Heart right ventricle (tissue), 16 donors: ENCODE measurements around the gene FREM2. TPM values are rescaled to one million over a fixed set of nuclear protein-coding genes. Genes with fewer than 3 reads are reported as not detected.

ENCODE experiments used
- ATAC-seq, 8 donors: fragments of 200-7000 bp; cut with Tn5 transposase; one replicate each; pipeline ENCODE4 v1.9.1; 2020; ENCODE audit warnings: mild to moderate bottlenecking in 8 of 8, moderate library complexity in 8 of 8, moderate number of reproducible peaks in 1 of 8
- DNase-seq, 2 donors: peaks; one replicate each; pipeline ENCODE4 v3.0.0-alpha.2; 2020
- H3K27ac ChIP-seq, 10 donors: fragments of 200-600 bp; sonication (generic) in 2 of 10; one replicate each; pipeline versions ENCODE4 v1.5.0 to v1.8.0; 2020 to 2022; ENCODE audit warnings: mild to moderate bottlenecking in 3 of 10
- H3K27me3 ChIP-seq, 7 donors: fragments of 200-600 bp; one replicate each; pipeline ENCODE4 v1.8.0; 2021 to 2022; ENCODE audit warnings: mild to moderate bottlenecking in 2 of 7
- H3K36me3 ChIP-seq, 9 donors: fragments of 200-600 bp; sonication (generic) in 1 of 9; one replicate each; pipeline versions ENCODE4 v1.5.0 to v1.8.0; 2020 to 2022; ENCODE audit warnings: mild to moderate bottlenecking in 2 of 9
- H3K4me1 ChIP-seq, 9 donors: fragments of 200-600 bp; sonication (generic) in 1 of 9; one replicate each; pipeline versions ENCODE4 v1.5.0 to v1.8.0; 2020 to 2022; ENCODE audit warnings: mild to moderate bottlenecking in 4 of 9
- H3K4me3 ChIP-seq, 10 donors: fragments of 200-600 bp; sonication (generic) in 2 of 10; one replicate each; pipeline versions ENCODE4 v1.5.0 to v1.8.0; 2020 to 2022; ENCODE audit warnings: mild to moderate bottlenecking in 7 of 10, moderate library complexity in 2 of 10
- H3K9me3 ChIP-seq, 11 donors: fragments of 200-600 bp in 10 of 11; sonication (generic) in 2 of 11; one replicate each; pipeline versions ENCODE4 v1.5.0 to v1.8.0; 2013 to 2022; ENCODE audit warnings: mild to moderate bottlenecking in 2 of 11, control low read depth in 1 of 11, moderate library complexity in 1 of 11
- WGBS, 2 donors: extraction: QIAGEN DNeasy Blood & Tissue Kit; methylation state at CpG; one replicate each; pipeline ENCODE4 v1.1.7; 2013; ENCODE audit warnings: inconsistent platforms in 1 of 2; 5-methylcytosine and 5-hydroxymethylcytosine counted together
- intact Hi-C, 10 donors: fragments of 100-400 bp; cut with DNase I; formaldehyde crosslinking; loops; one replicate each; pipeline versions ENCODE4 v1.11.1 to v1.14.2; 2022
- polyA plus RNA-seq, 2 donors: library from polyadenylated mRNA; stranded (reverse); fragments of 200-250 nt; gene quantifications; one replicate each; pipeline ENCODE4 v1.2.3, GENCODE V29; 2013
- total RNA-seq, 10 donors: library from RNA; stranded (reverse); fragmentation: NEBNext Ultra II Directional in 3 of 10; extraction: Animal tissue kit (Norgen Biotek cat#: 25700) in 3 of 10; gene quantifications; one replicate each; pipeline versions ENCODE4 v1.2.1 to v1.2.4, GENCODE V29; 2021 to 2023
- TF ChIP-seq, protein P1 (sequence below), 9 donors: fragments of 200-600 bp; sonication (generic) in 2 of 9; IDR thresholded peaks; one replicate each; pipeline versions ENCODE4 v1.5.0 to v1.8.0; 2021 to 2022; ENCODE audit warnings: antibody characterized with exemption in 9 of 9, mild to moderate bottlenecking in 5 of 9, moderate library complexity in 1 of 9
- donor health status: Arrhythmogenic right ventricular cardiomyopathy.
- donor health status: ischemic (EF 13 %, LVEDD 7.1; RV severe dilation, severe dysfunction).
- donor health status: healthy with polysubstance abuse.
- donor health status: DM: no; HTN: yes; CAD: no.
- donor health status: DM: no; HTN: no; CAD: no.
- donor health status: ischemic (EF 25% LVEDD 6.9; RV normal size, moderate dysfunction).
- donor health status: ischemic (EF 25% LVEDD 5.7; RV mildly dilated, moderate dysfunction).
- donor health status: healthy.
- donor health status: DM: yes; HTN: yes; CAD: no.
- donor health status: Ischemic cardiomyopathy.
- donor health status: ischemic (EF 35%, LVEDD 5.7; RV mildly dilated, moderate dysfunction).
- donor health status: nonischemic (EF 11% LVEDD 7.7; RV severe dilation, severe dysfunction).
- donor health status: DM: yes; HTN: yes; CAD: no.
- donor health status: PGD.
- donor health status: ischemic (EF 29% LVEDD 5.4; RV normal size, mild dysfunction).
- donor health status: nonischemic (EF 23%, LVEDD 6.1; RV moderate dilation, normal function).

Gene FREM2
- total and polyA plus RNA-seq, 12 donors, result 0.01 to 0.46 (median 0.13) TPM; not detected in 1

DNA sequence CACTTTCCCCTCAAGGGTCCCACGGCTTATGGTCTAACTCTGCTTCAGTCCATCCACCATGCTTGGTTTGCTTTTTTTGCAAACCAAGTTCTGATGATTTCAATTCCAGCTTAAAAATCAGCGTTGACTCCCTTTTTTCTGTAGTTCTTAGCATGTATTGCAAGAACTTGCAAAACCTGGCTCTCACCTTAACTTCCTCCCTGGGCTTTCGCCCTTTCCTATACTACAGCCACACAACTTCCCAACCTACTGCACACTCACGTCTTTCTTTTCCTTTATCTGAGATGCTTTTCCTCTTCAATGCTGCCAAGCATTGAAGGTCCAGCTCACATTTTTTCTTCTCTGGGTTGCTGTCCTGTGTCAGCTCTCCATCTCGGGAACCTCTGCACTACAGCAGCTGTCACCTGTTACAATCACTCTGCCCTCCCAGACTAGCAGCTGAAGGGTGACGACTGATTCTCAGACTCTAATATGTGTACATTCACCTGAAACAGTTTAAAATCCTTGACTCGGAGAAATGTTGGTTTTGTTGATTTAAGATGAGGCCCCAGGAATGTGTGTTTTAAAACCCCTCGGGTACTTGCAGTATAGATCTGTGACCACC is 143.7 kb downstream of the FREM2 start:
- intact Hi-C loops, result no loop called here
- Histone ChIP-seq H3K36me3 (no peaks in the 10 kb centered on the region), H3K9me3 (no peaks in the 10 kb centered on the region), H3K27ac (no peak overlapping the region), H3K4me3 (no peak overlapping the region), H3K4me1 (no peaks in the 10 kb centered on the region), H3K27me3 (no peaks in the 10 kb centered on the region)
- 62 to 64% methylated on average over 8 of the region's 8 CpGs for WGBS, 2 donors
- ATAC-seq (no peak), DNase-seq (no peak)
- TF ChIP-seq, protein P1, sequence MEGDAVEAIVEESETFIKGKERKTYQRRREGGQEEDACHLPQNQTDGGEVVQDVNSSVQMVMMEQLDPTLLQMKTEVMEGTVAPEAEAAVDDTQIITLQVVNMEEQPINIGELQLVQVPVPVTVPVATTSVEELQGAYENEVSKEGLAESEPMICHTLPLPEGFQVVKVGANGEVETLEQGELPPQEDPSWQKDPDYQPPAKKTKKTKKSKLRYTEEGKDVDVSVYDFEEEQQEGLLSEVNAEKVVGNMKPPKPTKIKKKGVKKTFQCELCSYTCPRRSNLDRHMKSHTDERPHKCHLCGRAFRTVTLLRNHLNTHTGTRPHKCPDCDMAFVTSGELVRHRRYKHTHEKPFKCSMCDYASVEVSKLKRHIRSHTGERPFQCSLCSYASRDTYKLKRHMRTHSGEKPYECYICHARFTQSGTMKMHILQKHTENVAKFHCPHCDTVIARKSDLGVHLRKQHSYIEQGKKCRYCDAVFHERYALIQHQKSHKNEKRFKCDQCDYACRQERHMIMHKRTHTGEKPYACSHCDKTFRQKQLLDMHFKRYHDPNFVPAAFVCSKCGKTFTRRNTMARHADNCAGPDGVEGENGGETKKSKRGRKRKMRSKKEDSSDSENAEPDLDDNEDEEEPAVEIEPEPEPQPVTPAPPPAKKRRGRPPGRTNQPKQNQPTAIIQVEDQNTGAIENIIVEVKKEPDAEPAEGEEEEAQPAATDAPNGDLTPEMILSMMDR (IDR thresholded peaks at IDR 0.05), result no peak

DNA sequence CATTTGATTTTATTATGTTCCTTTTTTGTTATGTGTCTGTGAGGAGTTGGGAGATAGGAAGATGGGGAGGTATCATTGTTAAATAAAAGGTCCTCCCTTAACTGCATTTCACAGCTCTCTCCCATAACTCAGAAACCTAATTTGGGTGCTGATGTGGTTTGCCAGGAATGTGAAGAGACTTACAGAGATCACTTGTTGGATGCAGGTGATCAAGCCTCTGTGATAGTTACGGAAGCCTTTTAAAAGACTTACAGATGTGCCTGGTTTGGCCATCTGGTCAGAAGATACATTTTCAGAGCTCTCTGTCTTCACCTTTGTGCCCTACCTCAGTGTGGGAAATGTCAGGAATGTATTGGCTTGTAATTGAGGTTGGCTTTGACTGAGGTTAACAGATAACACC is 157.7 kb downstream of the FREM2 start:
- no peak overlapping the region for H3K4me3 ChIP-seq
- WGBS, 2 donors, result 36 to 80% methylated on average over 1 of the region's 1 CpG
- no peak for ATAC-seq

DNA sequence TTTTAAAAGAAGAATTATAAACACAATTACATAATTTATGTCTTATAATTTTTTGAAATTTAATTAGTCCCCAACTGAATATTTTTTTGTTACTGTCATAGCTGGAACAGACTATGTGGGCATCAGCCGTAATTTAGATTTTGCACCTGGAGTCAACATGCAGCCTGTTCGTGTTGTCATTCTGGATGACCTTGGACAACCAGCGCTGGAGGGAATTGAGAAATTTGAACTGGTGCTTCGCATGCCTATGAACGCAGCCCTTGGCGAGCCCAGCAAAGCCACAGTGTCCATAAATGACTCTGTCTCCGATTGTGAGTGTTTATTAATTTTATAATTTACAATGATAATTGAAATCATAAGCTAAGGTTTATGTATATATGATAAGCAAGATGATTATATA is 161.5 kb downstream of the FREM2 start:
- intact Hi-C loops, result no loop called here
- H3K4me3 ChIP-seq, result no peak overlapping the region
- TF ChIP-seq, protein P1 (IDR thresholded peaks at IDR 0.05), result no peak
- WGBS, 2 donors, result 81 to 91% methylated on average over 7 of the region's 7 CpGs
- no peaks in the 10 kb centered on the region for H3K4me1 ChIP-seq
- H3K36me3 ChIP-seq, result no peaks in the 10 kb centered on the region
- DNase-seq, result no peak
- H3K9me3 ChIP-seq, result no peaks in the 10 kb centered on the region
- H3K27me3 ChIP-seq, result peaks cover 0 to 6% (median 0%) of the 10 kb centered on the region in 7 donors
- no peak overlapping the region for H3K27ac ChIP-seq
- ATAC-seq, result no peak

More for the DNA sequence above, 157.7 kb downstream of the FREM2 start:
- no peaks in the 10 kb centered on the region for H3K9me3 ChIP-seq
- H3K36me3 ChIP-seq, result no peaks in the 10 kb centered on the region
- no peak overlapping the region for H3K27ac ChIP-seq
- intact Hi-C loops, result no loop called here
- peaks cover 0 to 4% (median 0%) of the 10 kb centered on the region in 7 donors for H3K27me3 ChIP-seq
- no peak for DNase-seq
- H3K4me1 ChIP-seq, result no peaks in the 10 kb centered on the region
- TF ChIP-seq, protein P1 (IDR thresholded peaks at IDR 0.05), result no peak

DNA sequence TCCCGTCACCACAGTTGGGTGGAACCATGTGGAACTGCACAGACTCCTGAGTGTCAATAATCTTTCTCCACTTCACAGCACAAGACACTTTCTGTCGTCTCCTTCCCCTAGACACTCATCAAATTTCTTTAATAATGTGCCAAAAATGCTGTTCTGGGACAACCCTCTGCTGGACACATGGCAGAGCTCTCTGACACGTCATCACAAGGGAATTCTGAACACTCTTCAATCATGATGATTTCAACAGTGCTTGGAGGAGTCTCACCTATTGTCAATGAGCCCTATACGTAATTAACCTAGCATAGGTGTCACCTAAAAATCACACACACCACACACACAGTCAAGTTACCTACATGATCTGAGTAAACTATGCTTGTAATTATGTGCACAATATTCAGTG is 162.4 kb downstream of the FREM2 start:
- TF ChIP-seq, protein P1 (IDR thresholded peaks at IDR 0.05), result no peak
- 30 to 37% methylated on average over 4 of the region's 4 CpGs for WGBS, 2 donors
- no peak for DNase-seq

More for the DNA sequence above, 162.4 kb downstream of the FREM2 start:
- no peaks in the 10 kb centered on the region for H3K36me3 ChIP-seq
- H3K4me3 ChIP-seq, result no peak overlapping the region
- H3K4me1 ChIP-seq, result no peaks in the 10 kb centered on the region
- intact Hi-C loops, result no loop called here
- H3K9me3 ChIP-seq, result no peaks in the 10 kb centered on the region
- peaks cover 0 to 6% (median 0%) of the 10 kb centered on the region in 7 donors for H3K27me3 ChIP-seq
- no peak for ATAC-seq
- no peak overlapping the region for H3K27ac ChIP-seq
